IMR-90 (cell line): ENCODE measurements around the gene LYPD3. TPM values are rescaled to one million over a fixed set of nuclear protein-coding genes. Genes with fewer than 3 reads are reported as not detected.

ENCODE experiments used
- ATAC-seq: fragments of 200-7000 bp; cut with Tn5 transposase; 2 replicates; pipeline ENCODE4 v1.9.1; 2020; ENCODE audit warnings: low read depth, mild to moderate bottlenecking, moderate library complexity
- BruUV-seq: library from RNA; stranded (reverse); fragments of 400-500 nt; replicated peaks from 2 replicates; lab custom pipeline; 2021; lab: Mats Ljungman, UMichigan
- CTCF ChIA-PET: fragments of 300-600 bp; formaldehyde crosslinking; extraction: SDS; loops from one replicate; lab custom pipeline; 2021; ENCODE audit warnings: antibody characterized with exemption; lab: Yijun Ruan, JAX
- POLR2A ChIA-PET: fragments of 300-600 bp; sonication (Branson Sonifier 250); formaldehyde crosslinking; loops from one replicate; lab custom pipeline; 2022; ENCODE audit warnings: antibody characterized with exemption; ENCODE audit not compliant: unreplicated experiment; lab: Charles Lee
- DNase-seq: peaks from one replicate; pipeline ENCODE4 v3.0.0; 2013
- H2AFZ ChIP-seq: replicated peaks from 2 replicates; pipeline ENCODE3; 2013; ENCODE audit warnings: low read length, mild to moderate bottlenecking; ENCODE audit not compliant: poor library complexity
- H2AK5ac ChIP-seq: 2 replicates; pipeline ENCODE4 v1.6.1; 2013; ENCODE audit warnings: low read depth, low read length, inconsistent platforms
- H2AK9ac ChIP-seq: replicated peaks from 2 replicates; pipeline ENCODE3; 2013; ENCODE audit warnings: mild to moderate bottlenecking, low read depth, low read length, moderate library complexity; ENCODE audit not compliant: poor library complexity
- H2BK120ac ChIP-seq: 2 replicates; pipeline ENCODE4 v1.6.1; 2013; ENCODE audit warnings: low read depth, low read length, inconsistent platforms
- H2BK15ac ChIP-seq: 3 replicates; pipeline ENCODE4 v1.6.1; 2013; ENCODE audit warnings: low read depth, low read length, inconsistent platforms
- H2BK20ac ChIP-seq: 2 replicates; pipeline ENCODE4 v1.6.1; 2013; ENCODE audit warnings: low read depth, mild to moderate bottlenecking, inconsistent platforms, low read length, moderate library complexity
- H2BK5ac ChIP-seq: 2 replicates; pipeline ENCODE4 v1.6.1; 2013; ENCODE audit warnings: mild to moderate bottlenecking, low read depth, low read length, inconsistent platforms; ENCODE audit not compliant: poor library complexity, severe bottlenecking
- H3K14ac ChIP-seq: replicated peaks from 2 replicates; pipeline ENCODE4 v1.6.1; 2013; ENCODE audit warnings: low read depth, low read length, inconsistent platforms
- H3K18ac ChIP-seq: 2 replicates; pipeline ENCODE4 v1.6.1; 2013; ENCODE audit warnings: low read depth, low read length, control low read depth
- H3K23ac ChIP-seq: 2 replicates; pipeline ENCODE4 v1.6.1; 2013; ENCODE audit warnings: low read depth, low read length, inconsistent platforms
- H3K27ac ChIP-seq: 2 replicates; pipeline ENCODE4 v1.5.1; 2013; ENCODE audit warnings: mild to moderate bottlenecking, control low read depth, low read length; ENCODE audit not compliant: insufficient read depth
- H3K27me3 ChIP-seq: 2 replicates; pipeline ENCODE4 v1.6.1; 2013; ENCODE audit warnings: low read length; ENCODE audit not compliant: control insufficient read depth, insufficient read depth
- H3K36me3 ChIP-seq: 2 replicates; pipeline ENCODE4 v1.6.1; 2013; ENCODE audit warnings: low read length, mixed read lengths; ENCODE audit not compliant: control insufficient read depth, insufficient read depth
- H3K4ac ChIP-seq: 2 replicates; pipeline ENCODE4 v1.6.1; 2013; ENCODE audit warnings: low read depth, low read length, inconsistent platforms
- H3K4me1 ChIP-seq: 2 replicates; pipeline ENCODE4 v1.6.1; 2013; ENCODE audit warnings: low read length, mixed read lengths; ENCODE audit not compliant: control insufficient read depth, insufficient read depth
- H3K4me2 ChIP-seq: 2 replicates; pipeline ENCODE4 v1.6.1; 2013; ENCODE audit warnings: low read depth, mild to moderate bottlenecking, control low read depth, low read length, moderate library complexity
- H3K4me3 ChIP-seq: 2 replicates; pipeline ENCODE4 v1.5.1; 2013; ENCODE audit warnings: low read depth, mild to moderate bottlenecking, control low read depth, low read length, moderate library complexity; ENCODE audit not compliant: insufficient read depth
- H3K56ac ChIP-seq: 2 replicates; pipeline ENCODE4 v1.6.1; 2013; ENCODE audit warnings: low read length, inconsistent platforms; ENCODE audit not compliant: insufficient read depth; ENCODE audit errors: extremely low read depth
- H3K79me1 ChIP-seq, 2 experiments: 2 replicates each; pipeline ENCODE4 v1.6.1; 2013; ENCODE audit warnings: low read length in 2 of 2, inconsistent platforms in 1 of 2, low read depth in 1 of 2
- H3K9ac ChIP-seq: 2 replicates; pipeline ENCODE4 v1.6.1; 2013; ENCODE audit warnings: low read depth, low read length, control low read depth
- H3K9me1 ChIP-seq: 2 replicates; pipeline ENCODE4 v1.6.1; 2013; ENCODE audit warnings: low read length, inconsistent platforms; ENCODE audit not compliant: insufficient read depth
- H3K9me3 ChIP-seq: 2 replicates; pipeline ENCODE4 v1.6.1; 2013; ENCODE audit warnings: low read length; ENCODE audit not compliant: control insufficient read depth, insufficient read depth
- H4K20me1 ChIP-seq: 2 replicates; pipeline ENCODE4 v1.6.1; 2013; ENCODE audit warnings: low read length, inconsistent platforms; ENCODE audit not compliant: insufficient read depth
- H4K5ac ChIP-seq: 2 replicates; pipeline ENCODE4 v1.6.1; 2013; ENCODE audit warnings: mild to moderate bottlenecking, low read depth, low read length, control low read depth
- H4K8ac ChIP-seq, 2 experiments: 2 replicates each; pipeline ENCODE4 v1.6.1; 2013; ENCODE audit warnings: low read depth in 2 of 2, low read length in 2 of 2, control low read depth in 1 of 2, inconsistent platforms in 1 of 2
- H4K91ac ChIP-seq: 2 replicates; pipeline ENCODE4 v1.6.1; 2013; ENCODE audit warnings: low read depth, low read length, inconsistent platforms; ENCODE audit not compliant: insufficient read depth
- BHLHE40 ChIP-seq: fragments of 150-350 bp; IDR thresholded peaks from 2 replicates; pipeline ENCODE4 v1.6.1; 2016; ENCODE audit warnings: mild to moderate bottlenecking, low read depth, low read length
- CHD1 ChIP-seq: IDR thresholded peaks from 2 replicates; pipeline ENCODE4 v1.6.1; 2012; ENCODE audit warnings: low read depth, low read length, improper control_type of control experiment
- CTCF ChIP-seq: conservative IDR thresholded peaks from 2 replicates; pipeline ENCODE4 v1.5.1; 2012; ENCODE audit warnings: mild to moderate bottlenecking, low read depth, low read length, improper control_type of control experiment
- FOS ChIP-seq: fragments of 150-350 bp; IDR thresholded peaks from 2 replicates; pipeline ENCODE4 v1.6.1; 2016; ENCODE audit warnings: low read depth, low read length
- MXI1 ChIP-seq: IDR thresholded peaks from 2 replicates; pipeline ENCODE4 v1.6.1; 2012; ENCODE audit warnings: low read depth, mild to moderate bottlenecking, low read length, moderate library complexity, borderline replicate concordance
- POLR2A ChIP-seq: IDR thresholded peaks from 2 replicates; pipeline ENCODE4 v1.6.1; 2012; ENCODE audit warnings: mild to moderate bottlenecking, low read depth, low read length
- RAD21 ChIP-seq: IDR thresholded peaks from 2 replicates; pipeline ENCODE4 v1.6.1; 2012; ENCODE audit warnings: low read length, improper control_type of control experiment
- SMC3 ChIP-seq: fragments of 150-350 bp; IDR thresholded peaks from 2 replicates; pipeline ENCODE4 v1.6.1; 2016; ENCODE audit warnings: low read depth, mild to moderate bottlenecking, antibody characterized with exemption, low read length, moderate library complexity
- USF2 ChIP-seq: fragments of 150-350 bp; IDR thresholded peaks from 2 replicates; pipeline ENCODE4 v1.6.1; 2017; ENCODE audit warnings: mild to moderate bottlenecking, antibody characterized with exemption, low read length, low read depth
- WGBS, 2 experiments: methylation state at CpG; one replicate each; pipeline versions ENCODE4 v1.1.5 to v1.1.7; 2013; ENCODE audit warnings: missing lambda C conversion rate in 2 of 2; ENCODE audit not compliant: insufficient read length in 1 of 2; ENCODE audit errors: extremely low coverage in 2 of 2; 5-methylcytosine and 5-hydroxymethylcytosine counted together
- dilution Hi-C: fragments of 300-500 bp; cut with HindIII; formaldehyde crosslinking; loops from one replicate; pipeline ENCODE4 v1.14.3; 2018; ENCODE audit warnings: low sequenced_read_pairs; ENCODE audit not compliant: unreplicated experiment
- in situ Hi-C: fragments of 300-500 bp; cut with MboI; formaldehyde crosslinking; loops from 3 replicates; pipeline ENCODE4 v1.14.3; 2019; ENCODE audit warnings: low sequenced_read_pairs, inconsistent platforms, mixed read lengths
- intact Hi-C: fragments of 100-400 bp; cut with micrococcal nuclease; formaldehyde crosslinking; loops from 2 replicates; pipeline ENCODE4 v1.10.0; 2022
- polyA plus RNA-seq, 3 experiments: library from polyadenylated mRNA; depleted of rRNA; stranded (reverse); fragments of >200 nt; gene quantifications; 2 replicates each; pipeline ENCODE4 v1.2.3, GENCODE V29; 2012; ENCODE audit warnings: low replicate concordance in 1 of 3
- total RNA-seq: library from RNA; depleted of rRNA; stranded (reverse); fragments of >200 nt; gene quantifications from 2 replicates; pipeline ENCODE4 v1.2.3, GENCODE V29; 2012

LYPD3 gene
- total and polyA plus RNA-seq, 2 of the 4 experiments (the other 2 are of a cell fraction) = 0.18 to 1.1 TPM

- in situ Hi-C loops = no loop called here
- H3K14ac ChIP-seq = no peak overlapping the region
- H2BK20ac ChIP-seq = no peak overlapping the region
- H4K91ac ChIP-seq = no peak overlapping the region
- no TSS peak for BruUV-seq
- no peak overlapping the region for H2AFZ ChIP-seq
- no peak overlapping the region for H4K8ac ChIP-seq
- no peak overlapping the region for H2BK5ac ChIP-seq
- no peak overlapping the region for H3K27ac ChIP-seq
- intact Hi-C loops = no loop called here
- no peak overlapping the region for H3K4ac ChIP-seq
- H3K18ac ChIP-seq = no peak overlapping the region
- H3K56ac ChIP-seq = no peak overlapping the region
- H3K4me3 ChIP-seq = no peak overlapping the region
- no peak overlapping the region for H2AK9ac ChIP-seq
- H3K4me2 ChIP-seq = no peak overlapping the region
- ATAC-seq (no peak), DNase-seq (no peak)
- no peak overlapping the region for H3K9ac ChIP-seq
- no peaks in the 10 kb centered on the region for H3K4me1 ChIP-seq
- dilution Hi-C loops = no loop called here
- ChIA-PET CTCF (interaction anchor here (1.2 to 1.6 kb wide), 3 partner anchors 9 to 22 kb away, joined by 4 to 5 read pairs (median 4); no protein-coding TSS in a partner anchor), POLR2A (no interaction called here)
- H4K5ac ChIP-seq = no peak overlapping the region
- H3K9me3 ChIP-seq = peaks cover 6% of the 10 kb centered on the region
- no peak overlapping the region for H3K23ac ChIP-seq
- no peaks in the 10 kb centered on the region for H4K20me1 ChIP-seq
- H3K36me3 ChIP-seq = no peaks in the 10 kb centered on the region
- H3K79me1 ChIP-seq = no peaks in the 10 kb centered on the region
- no peak overlapping the region for H2BK15ac ChIP-seq
- no peak overlapping the region for H2AK5ac ChIP-seq
- H2BK120ac ChIP-seq = no peak overlapping the region
- TF ChIP-seq FOS = no peak
- TF ChIP-seq BHLHE40 = no peak
- TF ChIP-seq CTCF = no peak
- no peak for TF ChIP-seq RAD21
- TF ChIP-seq SMC3 = no peak
- no peak for TF ChIP-seq POLR2A
- no peak for TF ChIP-seq MXI1
- TF ChIP-seq USF2 = no peak
- TF ChIP-seq CHD1 = no peak
- H3K27me3 ChIP-seq = peaks cover 37% of the 10 kb centered on the region
- no peaks in the 10 kb centered on the region for H3K9me1 ChIP-seq
- WGBS, 2 experiments = 63% methylated on average over 1 of the region's 4 CpGs; no CpG with 5 or more reads in 1 of the 2 experiments
These were observed 48.3 kb downstream of the LYPD3 start for GRCh38 chr19:43416951-43417623.
